Breast epithelium (tissue), 3 donors: ENCODE results near the gene PDGFD.

Experiments
- CTCF ChIP-seq, 3 donors: fragments of 450-650 bp; IDR thresholded peaks; one replicate each; pipeline ENCODE4 v1.5.1; 2016 to 2017; ENCODE audit warnings: antibody characterized with exemption in 3 of 3, mild to moderate bottlenecking in 3 of 3, moderate library complexity in 3 of 3
- POLR2A ChIP-seq: fragments of 450-650 bp; IDR thresholded peaks from one replicate; pipeline ENCODE4 v1.6.1; 2016; ENCODE audit warnings: antibody characterized with exemption, mild to moderate bottlenecking, moderate library complexity
- POLR2AphosphoS5 ChIP-seq, 3 donors: sonication (generic); formaldehyde crosslinking; IDR thresholded peaks; one replicate each; pipeline ENCODE4 v1.6.1; 2017; ENCODE audit warnings: antibody characterized with exemption in 3 of 3

GRCh38 chr11:103994518-103994917 lies 169.4 kb downstream of the PDGFD start:
- no peak for TF ChIP-seq POLR2AphosphoS5 (IDR thresholded peaks at IDR 0.05)
- TF ChIP-seq POLR2A: no peak
- TF ChIP-seq CTCF (IDR thresholded peaks at IDR 0.05): no peak
